ENCODE data around the gene STIM2.

The STIM2 gene

GRCh38 chr4:27009539-27009938, 148.9 kb downstream of the STIM2 start:
- WGBS, result 50% methylated on average over 1 of the region's 4 CpGs
- no peak overlapping the region for H3K23ac ChIP-seq (ENCODE audit: low read length in 2 of 2)
- H2BK5ac ChIP-seq (ENCODE audit: low read depth, low read length, poor library complexity, severe bottlenecking), result no peak overlapping the region
- no peaks in the 10 kb centered on the region for H3K36me3 ChIP-seq (ENCODE audit: control insufficient read depth in 1 of 2, insufficient read depth in 2 of 2, low read depth in 1 of 2, low read length in 2 of 2)
- H3K4me2 ChIP-seq (ENCODE audit: low read length, poor library complexity, severe bottlenecking), result no peak overlapping the region
- no peak overlapping the region for H3K4me3 ChIP-seq (ENCODE audit: insufficient read depth in 1 of 2, low read depth in 1 of 2, low read length in 2 of 2)
- H2AK5ac ChIP-seq (ENCODE audit: low read length, severe bottlenecking), result no peak overlapping the region
- no peak overlapping the region for H4K91ac ChIP-seq (ENCODE audit: low read length)
- H3K9ac ChIP-seq (ENCODE audit: low read length), result peak overlapping the region; percentile 78
- no peak overlapping the region for H3K14ac ChIP-seq (ENCODE audit: low read length in 2 of 2)
- no peak overlapping the region for H3K4ac ChIP-seq (ENCODE audit: low read depth in 1 of 2, low read length in 2 of 2)
- H4K8ac ChIP-seq (ENCODE audit: low read length), result no peak overlapping the region
- no peaks in the 10 kb centered on the region for H3K9me3 ChIP-seq (ENCODE audit: control insufficient read depth, low read length)
- peak; percentile 28 for DNase-seq
- no peak overlapping the region for H2AFZ ChIP-seq (ENCODE audit: low read depth, low read length)
- H3K4me1 ChIP-seq (ENCODE audit: control insufficient read depth, insufficient read depth, low read depth, low read length), result no peaks in the 10 kb centered on the region
- no peak overlapping the region for H2BK12ac ChIP-seq (ENCODE audit: low read length in 2 of 2)
- H2BK15ac ChIP-seq (ENCODE audit: low read depth, poor library complexity, severe bottlenecking), result no peak overlapping the region
- no peak overlapping the region for H3K27ac ChIP-seq (ENCODE audit: low read length, poor library complexity, severe bottlenecking)
- no peaks in the 10 kb centered on the region for H3K79me1 ChIP-seq (replicated peaks; ENCODE audit: low read length, poor library complexity, severe bottlenecking)
- no peaks in the 10 kb centered on the region for H3K27me3 ChIP-seq (ENCODE audit: control insufficient read depth in 1 of 2, insufficient read depth in 1 of 2, low read length in 2 of 2)
- no peak overlapping the region for H3K18ac ChIP-seq (ENCODE audit: low read depth in 1 of 2, low read length in 2 of 2)
- H2BK120ac ChIP-seq (ENCODE audit: low read depth, low read length), result no peak overlapping the region

- H3K18ac ChIP-seq (ENCODE audit: low read depth in 1 of 2, low read length in 2 of 2), result no peak overlapping the region
- no peak overlapping the region for H2BK12ac ChIP-seq (ENCODE audit: low read length in 2 of 2)
- H3K4me3 ChIP-seq (ENCODE audit: insufficient read depth in 1 of 2, low read depth in 1 of 2, low read length in 2 of 2), result no peak overlapping the region
- H3K23ac ChIP-seq (ENCODE audit: low read length in 2 of 2), result no peak overlapping the region
- no peak overlapping the region for H3K14ac ChIP-seq (ENCODE audit: low read length in 2 of 2)
- H3K27ac ChIP-seq (ENCODE audit: low read length, poor library complexity, severe bottlenecking), result no peak overlapping the region
- H3K79me1 ChIP-seq (replicated peaks; ENCODE audit: low read length, poor library complexity, severe bottlenecking), result no peaks in the 10 kb centered on the region
- H2BK5ac ChIP-seq (ENCODE audit: low read depth, low read length, poor library complexity, severe bottlenecking), result no peak overlapping the region
- H3K9me3 ChIP-seq (ENCODE audit: control insufficient read depth, low read length), result no peaks in the 10 kb centered on the region
- no peak overlapping the region for H4K8ac ChIP-seq (ENCODE audit: low read length)
- no peaks in the 10 kb centered on the region for H3K27me3 ChIP-seq (ENCODE audit: control insufficient read depth in 1 of 2, insufficient read depth in 1 of 2, low read length in 2 of 2)
- no peak overlapping the region for H3K4ac ChIP-seq (ENCODE audit: low read depth in 1 of 2, low read length in 2 of 2)
- no peak overlapping the region for H3K4me2 ChIP-seq (ENCODE audit: low read length, poor library complexity, severe bottlenecking)
- peak overlapping the region; percentile 78 for H3K9ac ChIP-seq (ENCODE audit: low read length)
- 72% methylated on average over 3 of the region's 6 CpGs for WGBS
- no peak overlapping the region for H2AK5ac ChIP-seq (ENCODE audit: low read length, severe bottlenecking)
- H2AFZ ChIP-seq (ENCODE audit: low read depth, low read length), result no peak overlapping the region
- no peaks in the 10 kb centered on the region for H3K36me3 ChIP-seq (ENCODE audit: control insufficient read depth in 1 of 2, insufficient read depth in 2 of 2, low read depth in 1 of 2, low read length in 2 of 2)
- no peak overlapping the region for H2BK15ac ChIP-seq (ENCODE audit: low read depth, poor library complexity, severe bottlenecking)
- peak; percentile 64 for DNase-seq
- H3K4me1 ChIP-seq (ENCODE audit: control insufficient read depth, insufficient read depth, low read depth, low read length), result no peaks in the 10 kb centered on the region
- no peak overlapping the region for H2BK120ac ChIP-seq (ENCODE audit: low read depth, low read length)
- H4K91ac ChIP-seq (ENCODE audit: low read length), result no peak overlapping the region
Measured at GRCh38 chr4:27010334-27010940, 149.8 kb downstream of the STIM2 start.

GRCh38 chr4:27011401-27011800, 150.8 kb downstream of the STIM2 start:
- no peak overlapping the region for H3K9ac ChIP-seq (ENCODE audit: low read length)
- H2BK5ac ChIP-seq (ENCODE audit: low read depth, low read length, poor library complexity, severe bottlenecking), result no peak overlapping the region
- no peak overlapping the region for H3K4me3 ChIP-seq (ENCODE audit: insufficient read depth in 1 of 2, low read depth in 1 of 2, low read length in 2 of 2)
- H3K4ac ChIP-seq (ENCODE audit: low read depth in 1 of 2, low read length in 2 of 2), result no peak overlapping the region
- H3K27me3 ChIP-seq (ENCODE audit: control insufficient read depth in 1 of 2, insufficient read depth in 1 of 2, low read length in 2 of 2), result no peaks in the 10 kb centered on the region
- no peaks in the 10 kb centered on the region for H3K36me3 ChIP-seq (ENCODE audit: control insufficient read depth in 1 of 2, insufficient read depth in 2 of 2, low read depth in 1 of 2, low read length in 2 of 2)
- no peak overlapping the region for H3K23ac ChIP-seq (ENCODE audit: low read length in 2 of 2)
- no peak overlapping the region for H4K91ac ChIP-seq (ENCODE audit: low read length)
- no peak overlapping the region for H3K14ac ChIP-seq (ENCODE audit: low read length in 2 of 2)
- no peaks in the 10 kb centered on the region for H3K4me1 ChIP-seq (ENCODE audit: control insufficient read depth, insufficient read depth, low read depth, low read length)
- no peak overlapping the region for H2AFZ ChIP-seq (ENCODE audit: low read depth, low read length)
- H3K79me1 ChIP-seq (replicated peaks; ENCODE audit: low read length, poor library complexity, severe bottlenecking), result no peaks in the 10 kb centered on the region
- H3K18ac ChIP-seq (ENCODE audit: low read depth in 1 of 2, low read length in 2 of 2), result no peak overlapping the region
- H2BK120ac ChIP-seq (ENCODE audit: low read depth, low read length), result no peak overlapping the region
- DNase-seq, result no peak
- no peak overlapping the region for H3K4me2 ChIP-seq (ENCODE audit: low read length, poor library complexity, severe bottlenecking)
- H2BK12ac ChIP-seq (ENCODE audit: low read length in 2 of 2), result no peak overlapping the region
- no peak overlapping the region for H2BK15ac ChIP-seq (ENCODE audit: low read depth, poor library complexity, severe bottlenecking)
- H2AK5ac ChIP-seq (ENCODE audit: low read length, severe bottlenecking), result no peak overlapping the region
- H4K8ac ChIP-seq (ENCODE audit: low read length), result no peak overlapping the region
- WGBS, result 95% methylated on average over 2 of the region's 3 CpGs
- no peaks in the 10 kb centered on the region for H3K9me3 ChIP-seq (ENCODE audit: control insufficient read depth, low read length)
- H3K27ac ChIP-seq (ENCODE audit: low read length, poor library complexity, severe bottlenecking), result no peak overlapping the region

- H3K79me1 ChIP-seq (replicated peaks; ENCODE audit: low read length, poor library complexity, severe bottlenecking), result no peaks in the 10 kb centered on the region
- no peak overlapping the region for H3K14ac ChIP-seq (ENCODE audit: low read length in 2 of 2)
- H4K91ac ChIP-seq (ENCODE audit: low read length), result no peak overlapping the region
- no CpG with 5 or more reads among the region's 4 CpGs for WGBS
- peaks cover 5% of the 10 kb centered on the region in 2 experiments for H3K36me3 ChIP-seq (ENCODE audit: control insufficient read depth in 1 of 2, insufficient read depth in 2 of 2, low read depth in 1 of 2, low read length in 2 of 2)
- H3K23ac ChIP-seq (ENCODE audit: low read length in 2 of 2), result no peak overlapping the region
- no peak overlapping the region for H2BK120ac ChIP-seq (ENCODE audit: low read depth, low read length)
- no peak overlapping the region for H2BK15ac ChIP-seq (ENCODE audit: low read depth, poor library complexity, severe bottlenecking)
- H3K4ac ChIP-seq (ENCODE audit: low read depth in 1 of 2, low read length in 2 of 2), result no peak overlapping the region
- H2BK12ac ChIP-seq (ENCODE audit: low read length in 2 of 2), result no peak overlapping the region
- no peak overlapping the region for H3K9ac ChIP-seq (ENCODE audit: low read length)
- H3K4me2 ChIP-seq (ENCODE audit: low read length, poor library complexity, severe bottlenecking), result no peak overlapping the region
- no peak overlapping the region for H3K4me3 ChIP-seq (ENCODE audit: insufficient read depth in 1 of 2, low read depth in 1 of 2, low read length in 2 of 2)
- no peak overlapping the region for H2BK5ac ChIP-seq (ENCODE audit: low read depth, low read length, poor library complexity, severe bottlenecking)
- H2AK5ac ChIP-seq (ENCODE audit: low read length, severe bottlenecking), result no peak overlapping the region
- no peaks in the 10 kb centered on the region for H3K9me3 ChIP-seq (ENCODE audit: control insufficient read depth, low read length)
- H3K27ac ChIP-seq (ENCODE audit: low read length, poor library complexity, severe bottlenecking), result no peak overlapping the region
- no peaks in the 10 kb centered on the region for H3K27me3 ChIP-seq (ENCODE audit: control insufficient read depth in 1 of 2, insufficient read depth in 1 of 2, low read length in 2 of 2)
- no peak overlapping the region for H3K18ac ChIP-seq (ENCODE audit: low read depth in 1 of 2, low read length in 2 of 2)
- DNase-seq, result no peak
- no peak overlapping the region for H4K8ac ChIP-seq (ENCODE audit: low read length)
- no peaks in the 10 kb centered on the region for H3K4me1 ChIP-seq (ENCODE audit: control insufficient read depth, insufficient read depth, low read depth, low read length)
- no peak overlapping the region for H2AFZ ChIP-seq (ENCODE audit: low read depth, low read length)
Measured at GRCh38 chr4:27013012-27013411, 152.4 kb downstream of the STIM2 start.

All from mesenchymal stem cell (in vitro differentiated cells and primary cell).